Measurements from ENCODE around the gene SHC1. TPM values are rescaled to one million over a fixed set of nuclear protein-coding genes. Genes with fewer than 3 reads are reported as not detected.

The SHC1 gene
- total RNA-seq, 1 experiment from 2014 or later = 107 TPM

DNA sequence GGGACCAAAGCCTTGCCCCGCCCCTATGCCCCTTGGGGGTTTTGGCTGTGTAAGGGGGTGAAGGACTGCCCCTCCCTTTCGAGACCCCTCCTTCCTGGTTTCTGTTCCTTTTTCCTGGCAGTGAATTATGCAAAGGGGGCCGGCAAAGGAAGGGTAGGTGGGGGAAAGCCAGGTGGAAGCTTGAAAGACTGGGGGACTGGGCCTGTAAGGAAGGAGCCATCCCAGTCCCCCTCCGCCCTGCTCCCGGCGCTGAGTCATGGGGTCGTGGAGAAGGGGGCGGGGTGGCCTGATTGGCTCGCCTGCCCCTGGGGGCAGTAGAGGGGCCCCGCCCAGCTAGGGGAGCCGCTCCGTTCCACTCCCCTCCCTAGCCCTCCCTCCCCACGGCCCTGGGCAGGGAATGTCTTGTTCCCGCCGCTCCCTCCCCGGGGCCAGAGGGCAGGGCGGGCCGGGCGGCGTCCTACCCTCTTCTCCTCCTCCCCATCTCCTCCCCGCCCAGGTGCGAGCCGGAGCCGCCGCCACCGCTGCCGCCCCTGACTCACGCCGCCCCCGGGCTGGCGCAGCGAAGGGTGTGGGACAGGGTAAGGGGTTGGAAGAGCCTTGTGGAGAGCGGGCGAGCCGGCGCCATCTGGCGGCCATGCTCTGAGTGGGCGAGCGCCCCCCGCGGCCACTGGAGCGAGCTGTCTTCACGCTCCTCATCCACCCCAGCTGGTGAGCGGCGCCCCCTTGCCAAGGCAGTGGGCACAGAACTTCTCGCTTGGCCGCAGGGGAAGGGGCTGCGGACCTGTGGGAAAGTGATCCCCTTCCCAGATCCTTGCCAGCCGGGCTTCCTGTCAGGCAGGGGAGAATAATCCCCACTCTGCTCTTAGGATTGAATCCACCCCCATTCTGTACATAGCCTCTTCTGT is 46.7 kb upstream of the SHC1 start:
- intact Hi-C loops (cut with micrococcal nuclease) = loop anchor here (1.0 to 5.0 kb wide), 4 partner anchors 12 to 56 kb away; partner anchors contain the start of genes ADAM15 and PYGO2
- DNase-seq (peak; percentile 99), ATAC-seq (peak; percentile 89)
- H3K9me3 ChIP-seq (ENCODE audit: low read length) = no peaks in the 10 kb centered on the region
- H3K36me3 ChIP-seq (ENCODE audit: low read depth, low read length) = peaks cover 26% of the 10 kb centered on the region
- H3K4me1 ChIP-seq (ENCODE audit: insufficient read depth, low read length) = peaks cover 21% of the 10 kb centered on the region
- H3K4me2 ChIP-seq (ENCODE audit: low read length) = peak overlapping the region; percentile 79
- H3F3A ChIP-seq (ENCODE audit: low read length, unreplicated experiment) = no peaks in the 10 kb centered on the region
- H3K9ac ChIP-seq (ENCODE audit: low read length) = peak overlapping the region; percentile 70
- H3K4me3 ChIP-seq (ENCODE audit: low read length) = peak overlapping the region; percentile 42
- peaks cover 10% of the 10 kb centered on the region; the same call in 1 of the 2 replicates for H3K79me2 ChIP-seq (ENCODE audit: low read length)
- POLR2A ChIA-PET (ENCODE audit: unreplicated experiment) = interaction anchor here (0.6 to 0.9 kb wide), 2 partner anchors 11 to 45 kb away, joined by 3 read pairs; no protein-coding TSS in a partner anchor
- H3K27me3 ChIP-seq (ENCODE audit: low read length) = no peaks in the 10 kb centered on the region
- peak overlapping the region; percentile 87 for H3K27ac ChIP-seq (ENCODE audit: low read length)
- no peak for TF ChIP-seq EZH2 (IDR thresholded peaks at IDR 0.05; ENCODE audit: low read length, unreplicated experiment)
- TF ChIP-seq, protein P1, sequence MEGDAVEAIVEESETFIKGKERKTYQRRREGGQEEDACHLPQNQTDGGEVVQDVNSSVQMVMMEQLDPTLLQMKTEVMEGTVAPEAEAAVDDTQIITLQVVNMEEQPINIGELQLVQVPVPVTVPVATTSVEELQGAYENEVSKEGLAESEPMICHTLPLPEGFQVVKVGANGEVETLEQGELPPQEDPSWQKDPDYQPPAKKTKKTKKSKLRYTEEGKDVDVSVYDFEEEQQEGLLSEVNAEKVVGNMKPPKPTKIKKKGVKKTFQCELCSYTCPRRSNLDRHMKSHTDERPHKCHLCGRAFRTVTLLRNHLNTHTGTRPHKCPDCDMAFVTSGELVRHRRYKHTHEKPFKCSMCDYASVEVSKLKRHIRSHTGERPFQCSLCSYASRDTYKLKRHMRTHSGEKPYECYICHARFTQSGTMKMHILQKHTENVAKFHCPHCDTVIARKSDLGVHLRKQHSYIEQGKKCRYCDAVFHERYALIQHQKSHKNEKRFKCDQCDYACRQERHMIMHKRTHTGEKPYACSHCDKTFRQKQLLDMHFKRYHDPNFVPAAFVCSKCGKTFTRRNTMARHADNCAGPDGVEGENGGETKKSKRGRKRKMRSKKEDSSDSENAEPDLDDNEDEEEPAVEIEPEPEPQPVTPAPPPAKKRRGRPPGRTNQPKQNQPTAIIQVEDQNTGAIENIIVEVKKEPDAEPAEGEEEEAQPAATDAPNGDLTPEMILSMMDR (conservative IDR thresholded peaks at IDR 0.05; ENCODE audit: low read depth, low read length) = peak; percentile 100
- CTCF ChIA-PET = interaction anchor here (0.6 to 1.9 kb wide), 14 partner anchors 9 to 81 kb away, joined by 3 to 16 read pairs (median 5); partner anchors contain the start of genes ADAM15, FLAD1, PMVK and ZBTB7B
- no TSS peak for BruUV-seq (replicated peaks)
- H4K20me1 ChIP-seq (ENCODE audit: low read length) = no peaks in the 10 kb centered on the region
- H3K9me2 ChIP-seq (replicated peaks; ENCODE audit: low read length) = no peaks in the 10 kb centered on the region
- H2AFZ ChIP-seq (ENCODE audit: low read length) = 0 out of 2 replicates have a peak overlapping the region, but pooled peaks have one; percentile 19

DNA sequence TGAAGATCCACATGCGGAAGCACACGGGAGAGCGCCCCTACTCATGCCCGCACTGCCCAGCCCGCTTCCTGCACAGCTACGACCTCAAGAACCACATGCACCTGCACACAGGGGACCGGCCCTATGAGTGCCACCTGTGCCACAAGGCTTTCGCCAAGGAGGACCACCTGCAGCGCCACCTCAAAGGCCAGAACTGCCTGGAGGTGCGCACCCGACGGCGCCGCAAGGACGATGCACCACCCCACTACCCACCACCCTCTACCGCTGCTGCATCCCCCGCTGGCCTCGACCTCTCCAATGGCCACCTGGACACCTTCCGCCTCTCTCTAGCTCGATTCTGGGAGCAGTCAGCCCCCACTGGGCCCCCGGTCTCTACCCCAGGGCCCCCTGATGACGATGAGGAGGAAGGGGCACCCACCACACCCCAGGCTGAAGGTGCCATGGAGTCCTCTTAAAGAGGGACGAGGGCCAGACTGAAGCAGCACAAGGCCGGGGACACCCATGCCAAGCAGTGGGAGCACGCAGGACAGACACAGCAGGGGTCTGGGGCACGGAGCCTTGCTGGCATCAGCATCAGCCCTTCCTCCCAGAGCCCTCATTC is 45.8 kb upstream of the SHC1 start:
- no peaks in the 10 kb centered on the region for H3K9me2 ChIP-seq (replicated peaks; ENCODE audit: low read length)
- peak overlapping the region; percentile 79 for H3K4me2 ChIP-seq (ENCODE audit: low read length)
- TSS peak; percentile 12 for BruUV-seq (replicated peaks)
- peaks cover 18% of the 10 kb centered on the region; the same call in 1 of the 2 replicates for H3K79me2 ChIP-seq (ENCODE audit: low read length)
- no peak for TF ChIP-seq EZH2phosphoT487 (IDR thresholded peaks at IDR 0.05; ENCODE audit: borderline replicate concordance, low read length)
- TF ChIP-seq, protein P1 (conservative IDR thresholded peaks at IDR 0.05; ENCODE audit: low read depth, low read length) = no peak
- TF ChIP-seq EZH2 (IDR thresholded peaks at IDR 0.05; ENCODE audit: low read length, unreplicated experiment) = no peak
- H3F3A ChIP-seq (ENCODE audit: low read length, unreplicated experiment) = no peaks in the 10 kb centered on the region
- no peak overlapping the region for H2AFZ ChIP-seq (ENCODE audit: low read length)
- ChIA-PET CTCF (interaction anchor here (1.8 to 1.9 kb wide), 3 partner anchors 14 to 32 kb away, joined by 5 to 16 read pairs (median 6); partner anchors contain the start of genes FLAD1 and ZBTB7B), POLR2A (ENCODE audit: unreplicated experiment) (interaction anchor here (0.5 to 0.6 kb wide), 2 partner anchors 10 to 1424 kb away, joined by 3 read pairs; no protein-coding TSS in a partner anchor)
- H3K27me3 ChIP-seq (ENCODE audit: low read length) = no peaks in the 10 kb centered on the region
- H3K27ac ChIP-seq (ENCODE audit: low read length) = peak overlapping the region; percentile 87
- peaks cover 21% of the 10 kb centered on the region for H3K4me1 ChIP-seq (ENCODE audit: insufficient read depth, low read length)
- peak overlapping the region; percentile 70; the same call in 1 of the 2 replicates for H3K9ac ChIP-seq (ENCODE audit: low read length)
- H3K36me3 ChIP-seq (ENCODE audit: low read depth, low read length) = peaks cover 27% of the 10 kb centered on the region
- DNase-seq = no peak
- intact Hi-C loops (cut with micrococcal nuclease) = loop anchor here (2.0 to 5.0 kb wide), 2 partner anchors 36 to 56 kb away; partner anchors contain the start of genes ADAM15 and PYGO2
- no peaks in the 10 kb centered on the region for H4K20me1 ChIP-seq (ENCODE audit: low read length)
- no peaks in the 10 kb centered on the region for H3K9me3 ChIP-seq (ENCODE audit: low read length)
- no peak overlapping the region for H3K4me3 ChIP-seq (ENCODE audit: low read length)
- ATAC-seq = no peak
